ENCODE results near the gene PLAU. TPM values are rescaled to one million over a fixed set of nuclear protein-coding genes. Genes with fewer than 3 reads are reported as not detected.
A peak's percentile ranks its signal among the peaks of the same experiment; 100 is the strongest.

Gene PLAU
- total and polyA plus RNA-seq, 10 of the 15 experiments (the other 5 are each of a cell fraction or from before 2014, with no cell fraction given), result 2.5 to 20.9 (median 11.5) TPM

DNA sequence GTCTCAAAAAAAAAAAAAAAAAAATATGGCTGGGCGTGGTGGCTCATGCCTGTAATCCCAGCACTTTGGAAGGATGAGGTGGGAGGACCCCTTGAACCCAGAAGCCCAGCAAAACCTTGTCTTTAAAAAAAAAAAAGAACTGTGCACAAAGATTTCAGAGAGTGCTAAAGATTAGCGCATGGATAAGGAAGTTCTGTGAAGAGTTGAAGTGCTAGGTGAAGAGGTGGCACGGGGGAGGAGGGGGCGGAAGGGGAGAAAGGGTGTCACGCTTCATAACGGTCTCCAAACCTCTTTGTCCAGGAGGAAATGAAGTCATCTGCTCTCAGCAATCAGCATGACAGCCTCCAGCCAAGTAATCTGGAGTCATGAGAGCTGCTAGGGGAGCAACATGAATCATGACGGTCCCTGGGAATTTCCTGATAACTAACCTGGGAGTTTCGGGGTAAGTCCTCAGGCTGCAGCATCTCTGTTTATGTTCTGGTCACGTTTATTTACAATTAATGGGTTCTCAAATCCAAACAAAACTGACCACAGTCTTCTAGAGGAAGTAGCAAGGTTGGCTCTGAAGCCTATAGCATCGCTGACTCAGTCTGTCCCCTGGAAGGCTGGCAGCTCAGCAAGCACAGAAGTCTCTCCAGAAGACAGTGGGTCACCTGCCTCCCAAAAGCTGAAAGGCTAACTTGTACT is 1.9 kb upstream of the PLAU start:
- ChIA-PET POLR2A (interaction anchor here (0.6 to 1.8 kb wide), 8 partner anchors 10 to 114 kb away, joined by 3 to 10 read pairs (median 5); no protein-coding TSS in a partner anchor), SMC1A (ENCODE audit: uncharacterized antibody, unreplicated experiment) (interaction anchor here (1.0 to 4.6 kb wide), 6 partner anchors 9 to 31 kb away, joined by 3 to 21 read pairs (median 12); no protein-coding TSS in a partner anchor), CTCF (interaction anchor here (1.1 to 7.1 kb wide), 7 partner anchors 11 to 59 kb away, joined by 4 to 40 read pairs (median 10); no protein-coding TSS in a partner anchor), RAD21 (ENCODE audit: unreplicated experiment) (interaction anchor here (0.8 to 5.4 kb wide), 7 partner anchors 10 to 84 kb away, joined by 3 to 54 read pairs (median 11); no protein-coding TSS in a partner anchor)
- Histone ChIP-seq H3K4me1 (ENCODE audit: control insufficient read depth, insufficient read depth, low read length) (peaks cover 18% of the 10 kb centered on the region), H4K20me1 (ENCODE audit: control insufficient read depth, insufficient read depth) (0 out of 2 replicates have a peak, but pooled peaks cover 4% of the 10 kb centered on the region), H3K4me2 (ENCODE audit: control insufficient read depth, insufficient read depth) (peak overlapping the region; percentile 53), H3K36me3 (ENCODE audit: control insufficient read depth in 2 of 2, insufficient read depth in 2 of 2, low read length in 1 of 2) (no peaks in the 10 kb centered on the region), H3K27me3 (replicated peaks in 1 of 2; ENCODE audit: control insufficient read depth in 2 of 2, insufficient read depth in 2 of 2, low read length in 1 of 2) (peaks cover 0 to 7% of the 10 kb centered on the region in 2 experiments; a peak in 3 of 4 replicates), H3K27ac (ENCODE audit: control insufficient read depth, insufficient read depth) (no peak overlapping the region), H3K4me3 (no peak overlapping the region), H3K79me2 (ENCODE audit: control insufficient read depth, insufficient read depth, low read length) (no peaks in the 10 kb centered on the region), H3K9me3 (replicated peaks; ENCODE audit: control insufficient read depth, insufficient read depth, low read length) (no peaks in the 10 kb centered on the region), H3K9ac (ENCODE audit: control insufficient read depth, insufficient read depth, low read length) (no peak overlapping the region), H2AFZ (ENCODE audit: control insufficient read depth, low read depth, low read length) (peak overlapping the region; percentile 33; the same call in 1 of the 2 replicates)
- peak; percentile 63 for DNase-seq (ENCODE audit: low read depth, low spot score)
- in situ Hi-C loops (cut with MboI), result no loop called here
- intact Hi-C loops (cut with micrococcal nuclease; ENCODE audit: unreplicated experiment), result no loop called here
- BruUV-seq (replicated peaks), result no TSS peak
- peak; percentile 70 for ATAC-seq
- peak; percentile 87 for FAIRE-seq
- 2% methylated on average over 9 of the region's 10 CpGs for WGBS (ENCODE audit: insufficient coverage, insufficient replicate concordance, low lambda C conversion rate, missing lambda C conversion rate)
- TF ChIP-seq CEBPZ (IDR thresholded peaks at IDR 0.05; ENCODE audit: low read depth, low read length) (no peak), ATF7 (IDR thresholded peaks at IDR 0.05; ENCODE audit: low read depth) (peak; percentile 95), CREM (IDR thresholded peaks at IDR 0.05; ENCODE audit: low read depth) (peak; percentile 83), IKZF2 (IDR thresholded peaks at IDR 0.05) (peak; percentile 82 to 83), JUNB (IDR thresholded peaks at IDR 0.05) (peak; percentile 74), SKIL (IDR thresholded peaks at IDR 0.05; ENCODE audit: low read depth, poor library complexity, severe bottlenecking) (peak; percentile 56), NRF1 (conservative IDR thresholded peaks at IDR 0.05; ENCODE audit: low read depth, low read length) (no peak), BCL11A (IDR thresholded peaks at IDR 0.05; ENCODE audit: low read depth, low read length) (0 out of 2 replicates have a peak, but pooled peaks have one; percentile 35), BHLHE40 (IDR thresholded peaks at IDR 0.05; ENCODE audit: borderline replicate concordance in 1 of 2, low read depth in 2 of 2, low read length in 1 of 2) (peak; percentile 85 to 90), FOXM1 (IDR thresholded peaks at IDR 0.05; ENCODE audit: low read depth, low read length) (peak; percentile 80; the same call in 1 of the 2 replicates), CBFB (IDR thresholded peaks at IDR 0.05; ENCODE audit: low read depth) (peak; percentile 71; the same call in 1 of the 2 replicates), GABPA (IDR thresholded peaks at IDR 0.05; ENCODE audit: low read depth) (0 out of 2 replicates have a peak, but pooled peaks have one; percentile 62), ZNF384 (IDR thresholded peaks at IDR 0.05; ENCODE audit: borderline replicate concordance, low read depth, low read length) (peak; percentile 16; the same call in 1 of the 2 replicates)
- TF ChIP-seq, protein P1, sequence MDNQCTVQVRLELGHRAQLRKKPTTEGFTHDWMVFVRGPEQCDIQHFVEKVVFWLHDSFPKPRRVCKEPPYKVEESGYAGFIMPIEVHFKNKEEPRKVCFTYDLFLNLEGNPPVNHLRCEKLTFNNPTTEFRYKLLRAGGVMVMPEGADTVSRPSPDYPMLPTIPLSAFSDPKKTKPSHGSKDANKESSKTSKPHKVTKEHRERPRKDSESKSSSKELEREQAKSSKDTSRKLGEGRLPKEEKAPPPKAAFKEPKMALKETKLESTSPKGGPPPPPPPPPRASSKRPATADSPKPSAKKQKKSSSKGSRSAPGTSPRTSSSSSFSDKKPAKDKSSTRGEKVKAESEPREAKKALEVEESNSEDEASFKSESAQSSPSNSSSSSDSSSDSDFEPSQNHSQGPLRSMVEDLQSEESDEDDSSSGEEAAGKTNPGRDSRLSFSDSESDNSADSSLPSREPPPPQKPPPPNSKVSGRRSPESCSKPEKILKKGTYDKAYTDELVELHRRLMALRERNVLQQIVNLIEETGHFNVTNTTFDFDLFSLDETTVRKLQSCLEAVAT (IDR thresholded peaks at IDR 0.05), result peak; percentile 51; the same call in 1 of the 2 replicates

All from GM12878 (cell line).